Prostate gland (tissue), 2 donors: ENCODE data around the gene SYT2.
"Not testable (repeated sequence)": the region's sequence is repeated elsewhere in the genome, so short reads cannot be mapped to it uniquely, and the experiment has no call there.

Experiments used
- CTCF ChIP-seq, 4 experiments: fragments of 200-600 bp in 2 of 4; fragments of 450-650 bp in 2 of 4; sonication (generic) in 2 of 4; IDR thresholded peaks; 1 replicate in 3 of 4; 2 replicates in 1 of 4; pipeline ENCODE4 v1.5.1; 2016 to 2019; ENCODE audit warnings: antibody characterized with exemption in 4 of 4, mild to moderate bottlenecking in 2 of 4, moderate library complexity in 2 of 4
- POLR2A ChIP-seq: fragments of 450-650 bp; IDR thresholded peaks from one replicate; pipeline ENCODE4 v1.6.1; 2016; ENCODE audit warnings: antibody characterized with exemption, mild to moderate bottlenecking
- POLR2AphosphoS5 ChIP-seq: sonication (generic); formaldehyde crosslinking; IDR thresholded peaks from one replicate; pipeline ENCODE4 v1.6.1; 2017; ENCODE audit warnings: antibody characterized with exemption

GRCh38 chr1:202723046-202723445 lies 12.8 kb upstream of the SYT2 start:
- not testable (repeated sequence) for TF ChIP-seq CTCF (IDR thresholded peaks at IDR 0.05); POLR2AphosphoS5; POLR2A
